Measurements from ENCODE around the gene SV2C.

DNA sequence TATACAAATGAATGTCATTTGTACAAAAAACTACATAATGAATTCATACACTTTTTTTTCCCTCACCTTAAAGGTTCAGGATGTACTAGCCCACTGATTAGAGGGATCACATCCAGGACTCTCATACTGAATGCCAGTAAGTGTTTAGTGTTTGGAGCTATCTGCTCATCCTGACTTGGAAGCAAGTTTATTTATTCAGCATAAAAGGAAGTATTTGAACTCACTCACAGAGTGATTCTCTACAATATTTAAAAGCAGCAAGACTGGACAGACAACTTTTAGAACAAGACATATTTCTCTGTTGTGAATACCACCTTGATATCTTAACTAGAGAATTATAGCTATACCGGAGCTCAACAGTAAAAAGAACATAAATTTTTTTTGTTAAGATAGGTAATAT is 305.1 kb downstream of the SV2C start:
- TF ChIP-seq POLR2A (IDR thresholded peaks at IDR 0.05) (no peak), POLR2AphosphoS5 (IDR thresholded peaks at IDR 0.05) (no peak), EP300 (IDR thresholded peaks at IDR 0.05) (no peak)
- TF ChIP-seq, protein P1, sequence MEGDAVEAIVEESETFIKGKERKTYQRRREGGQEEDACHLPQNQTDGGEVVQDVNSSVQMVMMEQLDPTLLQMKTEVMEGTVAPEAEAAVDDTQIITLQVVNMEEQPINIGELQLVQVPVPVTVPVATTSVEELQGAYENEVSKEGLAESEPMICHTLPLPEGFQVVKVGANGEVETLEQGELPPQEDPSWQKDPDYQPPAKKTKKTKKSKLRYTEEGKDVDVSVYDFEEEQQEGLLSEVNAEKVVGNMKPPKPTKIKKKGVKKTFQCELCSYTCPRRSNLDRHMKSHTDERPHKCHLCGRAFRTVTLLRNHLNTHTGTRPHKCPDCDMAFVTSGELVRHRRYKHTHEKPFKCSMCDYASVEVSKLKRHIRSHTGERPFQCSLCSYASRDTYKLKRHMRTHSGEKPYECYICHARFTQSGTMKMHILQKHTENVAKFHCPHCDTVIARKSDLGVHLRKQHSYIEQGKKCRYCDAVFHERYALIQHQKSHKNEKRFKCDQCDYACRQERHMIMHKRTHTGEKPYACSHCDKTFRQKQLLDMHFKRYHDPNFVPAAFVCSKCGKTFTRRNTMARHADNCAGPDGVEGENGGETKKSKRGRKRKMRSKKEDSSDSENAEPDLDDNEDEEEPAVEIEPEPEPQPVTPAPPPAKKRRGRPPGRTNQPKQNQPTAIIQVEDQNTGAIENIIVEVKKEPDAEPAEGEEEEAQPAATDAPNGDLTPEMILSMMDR (IDR thresholded peaks at IDR 0.05), result no peak

Measured in sigmoid colon (tissue), 4 donors.